ENCODE measurements around the gene TMEM207.

- TF ChIP-seq CTCF (IDR thresholded peaks at IDR 0.05) (no peak), POLR2A (IDR thresholded peaks at IDR 0.05) (no peak)
Observed at GRCh38 chr3:190491533-190492054, 41.9 kb upstream of the TMEM207 start.
